ENCODE data around the gene SERPINB2. TPM values are rescaled to one million over a fixed set of nuclear protein-coding genes. Genes with fewer than 3 reads are reported as not detected.

SERPINB2 gene
- total and polyA plus RNA-seq, 12 donors: 0.17 to 1.3 (median 0.33) TPM; not detected in 8

- H3K36me3 ChIP-seq (replicated peaks in 1 of 2): no peaks in the 10 kb centered on the region
- no peak overlapping the region for H3K27ac ChIP-seq
- 73 to 80% (median 77%) methylated on average over 4 of the region's 4 CpGs for WGBS, 4 donors
- peak in 2 of 7 donors; percentile 16 to 25 for DNase-seq
- H3K9me3 ChIP-seq (replicated peaks in 1 of 3): no peaks in the 10 kb centered on the region
- no peaks in the 10 kb centered on the region for H3K4me1 ChIP-seq (replicated peaks in 1 of 2)
- intact Hi-C loops (cut with DNase I): no loop called here
- H3K27me3 ChIP-seq: no peaks in the 10 kb centered on the region
- H3K4me3 ChIP-seq: no peak overlapping the region
- TF ChIP-seq POLR2A (IDR thresholded peaks at IDR 0.05) (no peak), CTCF (IDR thresholded peaks at IDR 0.05) (no peak)
These were observed 9.6 kb downstream of the SERPINB2 start for GRCh38 chr18:63897072-63897471.

DNA sequence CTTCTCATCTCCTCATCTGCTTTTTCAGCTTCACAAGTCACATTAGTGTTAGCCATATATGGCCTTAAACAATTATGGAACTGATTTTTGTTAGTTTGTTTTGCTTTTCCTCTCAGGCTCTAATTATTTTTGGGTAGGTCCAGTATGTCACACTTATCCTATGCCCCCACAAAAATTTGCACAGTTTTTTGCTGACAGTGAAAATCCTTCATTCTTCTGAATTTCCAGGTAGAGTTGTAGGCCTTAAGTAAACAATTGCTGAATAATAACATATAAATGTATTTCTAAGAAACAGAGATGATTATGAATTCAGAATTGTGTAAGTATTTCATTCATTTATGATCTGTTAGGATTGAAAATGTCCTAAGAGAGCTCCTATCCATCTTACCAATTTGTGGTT is 11.7 kb downstream of the SERPINB2 start:
- DNase-seq: no peak
- H3K27ac ChIP-seq: no peak overlapping the region
- H3K4me1 ChIP-seq (replicated peaks in 1 of 2): no peaks in the 10 kb centered on the region
- H3K27me3 ChIP-seq: no peaks in the 10 kb centered on the region
- TF ChIP-seq POLR2A (IDR thresholded peaks at IDR 0.05) (no peak), CTCF (IDR thresholded peaks at IDR 0.05) (no peak)
- intact Hi-C loops (cut with DNase I): no loop called here
- no peaks in the 10 kb centered on the region for H3K9me3 ChIP-seq (replicated peaks in 1 of 3)
- no peak overlapping the region for H3K4me3 ChIP-seq
- H3K36me3 ChIP-seq (replicated peaks in 1 of 2): no peaks in the 10 kb centered on the region

- 92 to 100% (median 99%) methylated on average over 1 of the region's 1 CpG for WGBS, 4 donors
These were observed 16.5 kb downstream of the SERPINB2 start for GRCh38 chr18:63903851-63904570.

DNA sequence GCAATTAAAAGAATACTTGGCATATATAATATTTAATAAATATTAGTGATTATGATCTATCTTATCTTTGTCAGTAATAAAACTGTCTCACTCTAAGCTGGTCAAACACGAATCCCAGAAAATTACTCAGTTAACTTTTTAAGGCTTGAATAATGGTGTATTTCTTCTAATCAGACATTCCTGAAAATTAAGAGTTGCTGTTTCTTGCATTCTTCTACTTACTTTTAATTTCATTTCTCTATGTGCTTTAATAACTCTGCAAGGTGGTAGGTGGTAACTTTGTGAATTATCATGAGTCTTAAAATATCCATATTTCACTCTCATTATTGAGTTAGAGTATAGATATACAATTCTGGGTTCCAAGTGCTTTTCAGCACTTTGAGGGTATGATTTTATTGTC is 17.2 kb downstream of the SERPINB2 start:
- Histone ChIP-seq H3K27me3 (no peaks in the 10 kb centered on the region), H3K4me3 (no peak overlapping the region), H3K9me3 (replicated peaks in 1 of 3) (no peaks in the 10 kb centered on the region), H3K36me3 (replicated peaks in 1 of 2) (no peaks in the 10 kb centered on the region), H3K4me1 (replicated peaks in 1 of 2) (no peaks in the 10 kb centered on the region), H3K27ac (no peak overlapping the region)
- intact Hi-C loops (cut with DNase I): no loop called here
- no peak for DNase-seq
- WGBS, 4 donors: 46 to 59% (median 53%) methylated on average over 1 of the region's 1 CpG
- TF ChIP-seq CTCF (IDR thresholded peaks at IDR 0.05): no peak
- no peak for TF ChIP-seq POLR2A (IDR thresholded peaks at IDR 0.05)

More at GRCh38 chr18:63903851-63904570, 16.5 kb downstream of the SERPINB2 start:
- no peak for DNase-seq
- intact Hi-C loops (cut with DNase I): no loop called here
- H3K27me3 ChIP-seq: no peaks in the 10 kb centered on the region
- H3K9me3 ChIP-seq (replicated peaks in 1 of 3): no peaks in the 10 kb centered on the region
- no peak overlapping the region for H3K27ac ChIP-seq
- H3K4me1 ChIP-seq (replicated peaks in 1 of 2): no peaks in the 10 kb centered on the region
- H3K4me3 ChIP-seq: no peak overlapping the region
- no peaks in the 10 kb centered on the region for H3K36me3 ChIP-seq (replicated peaks in 1 of 2)
- TF ChIP-seq CTCF (IDR thresholded peaks at IDR 0.05) (no peak), POLR2A (IDR thresholded peaks at IDR 0.05) (no peak)

Data from adrenal gland (tissue), 12 donors.